Measurements from ENCODE around the gene OR52B2. TPM values are rescaled to one million over a fixed set of nuclear protein-coding genes. Genes with fewer than 3 reads are reported as not detected.

OR52B2 gene
- total RNA-seq, 3 donors from 2014 or later: 0.33 TPM; not detected in 2

GRCh38 chr11:6197466-6198200 lies 27.5 kb upstream of the OR52B2 start:
- Histone ChIP-seq H3K9me3 (no peaks in the 10 kb centered on the region), H3K27ac (no peak overlapping the region), H3K4me1 (no peaks in the 10 kb centered on the region), H3K27me3 (no peaks in the 10 kb centered on the region), H3K36me3 (no peaks in the 10 kb centered on the region), H3K4me3 (no peak overlapping the region)
- DNase-seq (ENCODE audit: low spot score in 2 of 2): no peak
- intact Hi-C loops (cut with DNase I; ENCODE audit: low total_unique reads): no loop called here
- TF ChIP-seq POLR2A (IDR thresholded peaks at IDR 0.05): no peak
- no peak for TF ChIP-seq POLR2AphosphoS5 (IDR thresholded peaks at IDR 0.05)
- TF ChIP-seq, protein P1, sequence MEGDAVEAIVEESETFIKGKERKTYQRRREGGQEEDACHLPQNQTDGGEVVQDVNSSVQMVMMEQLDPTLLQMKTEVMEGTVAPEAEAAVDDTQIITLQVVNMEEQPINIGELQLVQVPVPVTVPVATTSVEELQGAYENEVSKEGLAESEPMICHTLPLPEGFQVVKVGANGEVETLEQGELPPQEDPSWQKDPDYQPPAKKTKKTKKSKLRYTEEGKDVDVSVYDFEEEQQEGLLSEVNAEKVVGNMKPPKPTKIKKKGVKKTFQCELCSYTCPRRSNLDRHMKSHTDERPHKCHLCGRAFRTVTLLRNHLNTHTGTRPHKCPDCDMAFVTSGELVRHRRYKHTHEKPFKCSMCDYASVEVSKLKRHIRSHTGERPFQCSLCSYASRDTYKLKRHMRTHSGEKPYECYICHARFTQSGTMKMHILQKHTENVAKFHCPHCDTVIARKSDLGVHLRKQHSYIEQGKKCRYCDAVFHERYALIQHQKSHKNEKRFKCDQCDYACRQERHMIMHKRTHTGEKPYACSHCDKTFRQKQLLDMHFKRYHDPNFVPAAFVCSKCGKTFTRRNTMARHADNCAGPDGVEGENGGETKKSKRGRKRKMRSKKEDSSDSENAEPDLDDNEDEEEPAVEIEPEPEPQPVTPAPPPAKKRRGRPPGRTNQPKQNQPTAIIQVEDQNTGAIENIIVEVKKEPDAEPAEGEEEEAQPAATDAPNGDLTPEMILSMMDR (IDR thresholded peaks at IDR 0.05): no peak

GRCh38 chr11:6196396-6196795 lies 26.3 kb upstream of the OR52B2 start:
- no peaks in the 10 kb centered on the region for H3K4me1 ChIP-seq
- no peaks in the 10 kb centered on the region for H3K27me3 ChIP-seq
- no peak for TF ChIP-seq POLR2A (IDR thresholded peaks at IDR 0.05)
- intact Hi-C loops (cut with DNase I; ENCODE audit: low total_unique reads): no loop called here
- H3K9me3 ChIP-seq: no peaks in the 10 kb centered on the region
- H3K36me3 ChIP-seq: no peaks in the 10 kb centered on the region
- no peak overlapping the region for H3K27ac ChIP-seq
- H3K4me3 ChIP-seq: no peak overlapping the region
- DNase-seq (ENCODE audit: low spot score in 2 of 2): no peak

GRCh38 chr11:6194065-6194581 lies 24.0 kb upstream of the OR52B2 start:
- Histone ChIP-seq H3K9me3 (no peaks in the 10 kb centered on the region), H3K27me3 (no peaks in the 10 kb centered on the region), H3K4me1 (no peaks in the 10 kb centered on the region), H3K36me3 (no peaks in the 10 kb centered on the region), H3K4me3 (no peak overlapping the region), H3K27ac (no peak overlapping the region)
- intact Hi-C loops (cut with DNase I; ENCODE audit: low total_unique reads): no loop called here
- TF ChIP-seq, protein P1 (IDR thresholded peaks at IDR 0.05): no peak
- TF ChIP-seq POLR2AphosphoS5 (IDR thresholded peaks at IDR 0.05) (no peak), POLR2A (IDR thresholded peaks at IDR 0.05) (no peak)
- no peak for DNase-seq (ENCODE audit: low spot score in 2 of 2)

DNA sequence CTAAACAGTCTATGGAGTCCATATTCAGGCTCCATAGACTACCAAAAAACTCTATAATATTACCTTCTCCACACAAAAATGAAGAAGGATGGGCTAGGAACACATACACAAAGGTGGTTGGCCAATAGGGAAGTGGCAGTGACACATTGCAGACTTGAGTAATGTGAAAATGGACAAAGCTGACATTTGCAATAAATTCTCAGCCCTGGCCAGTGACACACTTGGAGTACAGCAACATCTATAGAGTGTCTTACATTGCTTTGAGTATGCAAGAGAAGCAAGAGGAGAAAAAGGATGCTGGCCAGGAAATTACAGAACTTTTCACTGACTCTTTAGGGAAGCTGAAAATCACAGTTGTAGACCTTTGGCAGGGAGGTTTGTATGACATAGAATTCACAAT lies 21.6 kb upstream of the OR52B2 start:
- TF ChIP-seq POLR2A (IDR thresholded peaks at IDR 0.05) (no peak), POLR2AphosphoS5 (IDR thresholded peaks at IDR 0.05) (no peak)
- TF ChIP-seq, protein P1 (IDR thresholded peaks at IDR 0.05): no peak
- Histone ChIP-seq H3K9me3 (no peaks in the 10 kb centered on the region), H3K4me3 (no peak overlapping the region), H3K4me1 (no peaks in the 10 kb centered on the region), H3K36me3 (no peaks in the 10 kb centered on the region), H3K27ac (no peak overlapping the region), H3K27me3 (no peaks in the 10 kb centered on the region)
- intact Hi-C loops (cut with DNase I; ENCODE audit: low total_unique reads): no loop called here
- no peak for DNase-seq (ENCODE audit: low spot score in 2 of 2)

- intact Hi-C loops (cut with DNase I; ENCODE audit: low total_unique reads): no loop called here
Measured at GRCh38 chr11:6175440-6175839, 5.3 kb upstream of the OR52B2 start.

More at GRCh38 chr11:6175440-6175839, 5.3 kb upstream of the OR52B2 start:
- H3K27ac ChIP-seq: no peak overlapping the region
- no peaks in the 10 kb centered on the region for H3K36me3 ChIP-seq
- H3K27me3 ChIP-seq: no peaks in the 10 kb centered on the region
- no peaks in the 10 kb centered on the region for H3K9me3 ChIP-seq
- H3K4me3 ChIP-seq: no peak overlapping the region
- TF ChIP-seq POLR2A (IDR thresholded peaks at IDR 0.05): no peak
- no peak for TF ChIP-seq POLR2AphosphoS5 (IDR thresholded peaks at IDR 0.05)
- TF ChIP-seq, protein P1 (IDR thresholded peaks at IDR 0.05): no peak
- no peaks in the 10 kb centered on the region for H3K4me1 ChIP-seq
- DNase-seq (ENCODE audit: low spot score in 2 of 2): no peak
